GM12891 (cell line): ENCODE results near the gene CD160.

Source experiments
- PAX5 ChIP-seq: IDR thresholded peaks from 2 replicates; pipeline ENCODE4 v1.6.1; 2011; ENCODE audit warnings: low read length, moderate library complexity, mild to moderate bottlenecking; ENCODE audit not compliant: insufficient read depth, severe bottlenecking
- POLR2A ChIP-seq: IDR thresholded peaks from 2 replicates; pipeline ENCODE4 v1.6.1; 2011; ENCODE audit warnings: low read depth, low read length, control low read depth
- POLR2AphosphoS5 ChIP-seq: IDR thresholded peaks from 2 replicates; pipeline ENCODE4 v1.6.1; 2011; ENCODE audit warnings: low read depth, low read length, control low read depth
- SPI1 ChIP-seq: IDR thresholded peaks from 2 replicates; pipeline ENCODE4 v1.6.1; 2011; ENCODE audit warnings: low read depth, low read length, control low read depth
- TAF1 ChIP-seq: IDR thresholded peaks from 2 replicates; pipeline ENCODE4 v1.6.1; 2011; ENCODE audit warnings: low read depth, low read length, control low read depth

GRCh38 chr1:145729666-145730436 lies 10.6 kb downstream of the CD160 start:
- no peak for TF ChIP-seq POLR2A
- no peak for TF ChIP-seq POLR2AphosphoS5
- no peak for TF ChIP-seq TAF1
- TF ChIP-seq SPI1, result no peak
- no peak for TF ChIP-seq PAX5
